K562 (cell line): ENCODE data around the gene PRMT5. TPM values are rescaled to one million over a fixed set of nuclear protein-coding genes. Genes with fewer than 3 reads are reported as not detected.

Experiments used
- CBX5 ChIP-seq: IDR thresholded peaks from 2 replicates; pipeline ENCODE4 v1.6.1; 2014; ENCODE audit warnings: low read depth, borderline replicate concordance
- FOXO4 ChIP-seq: fragments of 450-650 bp; formaldehyde crosslinking; IDR thresholded peaks from 2 replicates; pipeline ENCODE4 v1.4.0; 2020; ENCODE audit warnings: mild to moderate bottlenecking, moderate library complexity
- MAFK ChIP-seq: IDR thresholded peaks from 2 replicates; pipeline ENCODE4 v1.6.1; 2011; ENCODE audit warnings: low read length, improper control_type of control experiment
- MCM7 ChIP-seq, 2 experiments: fragments of 450-650 bp; IDR thresholded peaks; 2 replicates each; pipeline ENCODE4 v1.6.1; 2016 to 2018
- MYC ChIP-seq, 2 experiments: fragments of 250-450 bp in 1 of 2; sonication (Bioruptor Pico) in 1 of 2; IDR thresholded peaks; 2 replicates each; pipeline versions ENCODE4 v1.5.1 to v1.6.1; 2012 to 2021; ENCODE audit warnings: low read depth in 2 of 2, borderline replicate concordance in 1 of 2, improper control_type of control experiment in 1 of 2, low read length in 1 of 2, mild to moderate bottlenecking in 1 of 2, moderate library complexity in 1 of 2
- NCOA2 ChIP-seq, 2 experiments: fragments of 450-650 bp; IDR thresholded peaks; 2 replicates each; pipeline ENCODE4 v1.6.1; 2018; ENCODE audit warnings: mild to moderate bottlenecking in 2 of 2, moderate library complexity in 1 of 2; ENCODE audit not compliant: partially characterized antibody in 2 of 2
- REST ChIP-seq, 2 experiments: fragments of 450-650 bp; formaldehyde crosslinking in 1 of 2; IDR thresholded peaks; 2 replicates each; pipeline versions ENCODE4 v1.4.0 to v1.6.1; 2014 to 2020; ENCODE audit warnings: mild to moderate bottlenecking in 2 of 2, borderline replicate concordance in 1 of 2, low read depth in 1 of 2
- RHOXF2B ChIP-seq: fragments of 250-450 bp; sonication (Bioruptor Pico); conservative IDR thresholded peaks from 2 replicates; pipeline ENCODE4 v1.5.1; 2021
- TAF1 ChIP-seq: IDR thresholded peaks from 2 replicates; pipeline ENCODE4 v1.6.1; 2011; ENCODE audit warnings: mild to moderate bottlenecking, low read length, moderate library complexity; ENCODE audit not compliant: insufficient read depth, control insufficient read depth, severe bottlenecking; ENCODE audit errors: extremely low read depth
- ZNF282 ChIP-seq: sonication (generic); formaldehyde crosslinking; IDR thresholded peaks from 2 replicates; pipeline ENCODE4 v1.8.1; 2023; ENCODE audit warnings: missing genetic modification reagents
- ZNF384 ChIP-seq: IDR thresholded peaks from 2 replicates; pipeline ENCODE4 v1.6.1; 2012; ENCODE audit warnings: low read depth, low read length, improper control_type of control experiment
- polyA plus RNA-seq, 8 experiments: library from polyadenylated mRNA; depleted of rRNA in 4 of 8; stranded (reverse) in 5 of 8; unstranded in 3 of 8; fragments of >200 nt; fragmentation: Nextera tagmentation in 2 of 8; fragmentation: Illumina TruSeq in 1 of 8; extraction: Ambion mirVana in 2 of 8; extraction: Trizol in 1 of 8; gene quantifications; 2 replicates each; pipeline versions ENCODE4 v1.2.1 to v1.2.3, GENCODE V29; 2011 to 2014; ENCODE audit warnings: inconsistent platforms in 1 of 8, missing spikeins in 1 of 8
- total RNA-seq, 7 experiments: library from RNA; depleted of rRNA in 6 of 7; stranded (reverse); fragments of >200 nt in 6 of 7; fragmentation: Illumina TruSeq in 2 of 7; extraction: Trizol in 2 of 7; gene quantifications; 2 replicates each; pipeline versions ENCODE4 v1.2.1 to v1.2.3, GENCODE V29; 2011 to 2021; ENCODE audit warnings: low replicate concordance in 1 of 7
- TF ChIP-seq, protein P1 (sequence below), 3 experiments: IDR thresholded peaks in 2 of 3; conservative IDR thresholded peaks in 1 of 3; 2 replicates each; pipeline ENCODE4 v1.5.1; 2011 to 2012; ENCODE audit warnings: low read length in 3 of 3, mild to moderate bottlenecking in 3 of 3, control low read depth in 2 of 3, improper control_type of control experiment in 1 of 3, inconsistent platforms in 1 of 3, low read depth in 1 of 3, mixed read lengths in 1 of 3, moderate library complexity in 1 of 3; ENCODE audit not compliant: insufficient read depth in 2 of 3
- TF ChIP-seq, protein P2 (sequence below): fragments of 200-800 bp; sonication (Bioruptor generic); IDR thresholded peaks from 2 replicates; pipeline ENCODE4 v1.6.1; 2017; ENCODE audit warnings: missing genetic modification characterization, missing compliant biosample characterization

Gene PRMT5
- total and polyA plus RNA-seq, 9 of the 15 experiments (the other 6 are each of a cell fraction or from before 2014, with no cell fraction given): 114 to 552 (median 222) TPM

GRCh38 chr14:22900081-22900799, 28.9 kb downstream of the PRMT5 start (continued):
- peak; percentile 65 for TF ChIP-seq REST (IDR thresholded peaks at IDR 0.05; ENCODE audit: borderline replicate concordance)
- TF ChIP-seq REST (CRISPR knock-in tag; IDR thresholded peaks at IDR 0.05; ENCODE audit: low read depth): no peak
- no peak for TF ChIP-seq CBX5
- no peak for TF ChIP-seq RHOXF2B (CRISPR knock-in tag)
- TF ChIP-seq NCOA2 (IDR thresholded peaks at IDR 0.05; ENCODE audit: partially characterized antibody in 2 of 2): peak in 1 of 2 experiments; percentile 16
- 0 out of 2 replicates have a peak, but pooled peaks have one; percentile 1 for TF ChIP-seq MAFK
- TF ChIP-seq FOXO4: no peak
- TF ChIP-seq, protein P1, sequence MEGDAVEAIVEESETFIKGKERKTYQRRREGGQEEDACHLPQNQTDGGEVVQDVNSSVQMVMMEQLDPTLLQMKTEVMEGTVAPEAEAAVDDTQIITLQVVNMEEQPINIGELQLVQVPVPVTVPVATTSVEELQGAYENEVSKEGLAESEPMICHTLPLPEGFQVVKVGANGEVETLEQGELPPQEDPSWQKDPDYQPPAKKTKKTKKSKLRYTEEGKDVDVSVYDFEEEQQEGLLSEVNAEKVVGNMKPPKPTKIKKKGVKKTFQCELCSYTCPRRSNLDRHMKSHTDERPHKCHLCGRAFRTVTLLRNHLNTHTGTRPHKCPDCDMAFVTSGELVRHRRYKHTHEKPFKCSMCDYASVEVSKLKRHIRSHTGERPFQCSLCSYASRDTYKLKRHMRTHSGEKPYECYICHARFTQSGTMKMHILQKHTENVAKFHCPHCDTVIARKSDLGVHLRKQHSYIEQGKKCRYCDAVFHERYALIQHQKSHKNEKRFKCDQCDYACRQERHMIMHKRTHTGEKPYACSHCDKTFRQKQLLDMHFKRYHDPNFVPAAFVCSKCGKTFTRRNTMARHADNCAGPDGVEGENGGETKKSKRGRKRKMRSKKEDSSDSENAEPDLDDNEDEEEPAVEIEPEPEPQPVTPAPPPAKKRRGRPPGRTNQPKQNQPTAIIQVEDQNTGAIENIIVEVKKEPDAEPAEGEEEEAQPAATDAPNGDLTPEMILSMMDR (IDR thresholded peaks at IDR 0.05 in 2 of 3, conservative IDR thresholded peaks at IDR 0.05 in 1 of 3; ENCODE audit: insufficient read depth in 2 of 3, low read depth in 1 of 3, low read length in 3 of 3): peak; percentile 73 to 84 (median 83)
- TF ChIP-seq TAF1: no peak
- TF ChIP-seq MCM7 (IDR thresholded peaks at IDR 0.05): no peak
- TF ChIP-seq ZNF384: peak; percentile 89
- TF ChIP-seq ZNF282 (CRISPR knock-in tag): no peak
- TF ChIP-seq, protein P2, sequence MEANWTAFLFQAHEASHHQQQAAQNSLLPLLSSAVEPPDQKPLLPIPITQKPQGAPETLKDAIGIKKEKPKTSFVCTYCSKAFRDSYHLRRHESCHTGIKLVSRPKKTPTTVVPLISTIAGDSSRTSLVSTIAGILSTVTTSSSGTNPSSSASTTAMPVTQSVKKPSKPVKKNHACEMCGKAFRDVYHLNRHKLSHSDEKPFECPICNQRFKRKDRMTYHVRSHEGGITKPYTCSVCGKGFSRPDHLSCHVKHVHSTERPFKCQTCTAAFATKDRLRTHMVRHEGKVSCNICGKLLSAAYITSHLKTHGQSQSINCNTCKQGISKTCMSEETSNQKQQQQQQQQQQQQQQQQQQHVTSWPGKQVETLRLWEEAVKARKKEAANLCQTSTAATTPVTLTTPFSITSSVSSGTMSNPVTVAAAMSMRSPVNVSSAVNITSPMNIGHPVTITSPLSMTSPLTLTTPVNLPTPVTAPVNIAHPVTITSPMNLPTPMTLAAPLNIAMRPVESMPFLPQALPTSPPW (CRISPR knock-in tag): peak; percentile 96
- TF ChIP-seq MYC (IDR thresholded peaks at IDR 0.05; ENCODE audit: low read depth, low read length): no peak
- TF ChIP-seq MYC (CRISPR knock-in tag; IDR thresholded peaks at IDR 0.05; ENCODE audit: borderline replicate concordance, low read depth): no peak
